GM12878 (cell line): ENCODE results near the gene GRIK2. TPM values are rescaled to one million over a fixed set of nuclear protein-coding genes. Genes with fewer than 3 reads are reported as not detected.

Experiments
- ATAC-seq: fragments of 200-7000 bp; cut with Tn5 transposase; 3 replicates; pipeline ENCODE4 v1.9.1; 2020; ENCODE audit warnings: mild to moderate bottlenecking, moderate library complexity
- BruUV-seq: library from RNA; stranded (reverse); fragments of 400-500 nt; replicated peaks from 2 replicates; lab custom pipeline; 2021; lab: Mats Ljungman, UMichigan
- CTCF ChIA-PET: fragments of 300-600 bp; sonication (Branson Sonifier 250); formaldehyde crosslinking; extraction: SDS; loops from one replicate; lab custom pipeline; 2021; ENCODE audit warnings: inconsistent platforms; lab: Yijun Ruan, JAX
- POLR2A ChIA-PET: fragments of 350-600 bp; formaldehyde crosslinking; extraction: SDS; loops from one replicate; lab custom pipeline; 2021; ENCODE audit warnings: inconsistent platforms; lab: Charles Lee
- RAD21 ChIA-PET: fragments of 300-600 bp; sonication (Branson Sonifier 250); formaldehyde crosslinking; loops from one replicate; lab custom pipeline; 2023; ENCODE audit warnings: antibody characterized with exemption; ENCODE audit not compliant: unreplicated experiment; lab: Charles Lee
- SMC1A ChIA-PET: fragments of 300-600 bp; sonication (Branson Sonifier 250); formaldehyde crosslinking; loops from one replicate; lab custom pipeline; 2023; ENCODE audit not compliant: unreplicated experiment, uncharacterized antibody; lab: Charles Lee
- DNase-seq: peaks from one replicate; pipeline ENCODE4 v3.0.0-alpha.2; 2011; ENCODE audit warnings: low read depth, low spot score
- FAIRE-seq: peaks from 3 replicates; lab custom pipeline; 2011; peaks lifted over from hg19 to GRCh38; lab: Jason Lieb, UNC
- H2AFZ ChIP-seq: 2 replicates; pipeline ENCODE4 v1.6.0; 2011; ENCODE audit warnings: low read depth, low read length, control low read depth; ENCODE audit not compliant: control insufficient read depth
- H3K27ac ChIP-seq: 2 replicates; pipeline ENCODE4 v1.5.1; 2011; ENCODE audit warnings: control low read depth; ENCODE audit not compliant: control insufficient read depth, insufficient read depth
- H3K27me3 ChIP-seq, 2 experiments: replicated peaks in 1 of 2; 2 replicates each; pipeline versions ENCODE4 v1.6.0 to v1.6.1; 2011; ENCODE audit warnings: low read length in 1 of 2; ENCODE audit not compliant: control insufficient read depth in 2 of 2, insufficient read depth in 2 of 2
- H3K36me3 ChIP-seq, 2 experiments: 2 replicates each; pipeline ENCODE4 v1.5.1; 2011; ENCODE audit warnings: low read length in 1 of 2; ENCODE audit not compliant: control insufficient read depth in 2 of 2, insufficient read depth in 2 of 2
- H3K4me1 ChIP-seq: 2 replicates; pipeline ENCODE4 v1.6.1; 2011; ENCODE audit warnings: mild to moderate bottlenecking, low read length, moderate library complexity, mixed read lengths; ENCODE audit not compliant: control insufficient read depth, insufficient read depth
- H3K4me2 ChIP-seq: 2 replicates; pipeline ENCODE4 v1.6.0; 2011; ENCODE audit warnings: control low read depth; ENCODE audit not compliant: control insufficient read depth, insufficient read depth
- H3K4me3 ChIP-seq: fragments of 200-600 bp; sonication (generic); 2 replicates; pipeline ENCODE4 v1.5.1; 2016
- H3K79me2 ChIP-seq: 2 replicates; pipeline ENCODE4 v1.6.0; 2011; ENCODE audit warnings: low read length; ENCODE audit not compliant: control insufficient read depth, insufficient read depth
- H3K9ac ChIP-seq: 2 replicates; pipeline ENCODE4 v1.8.0; 2011; ENCODE audit warnings: low read length, control low read depth, mixed read lengths; ENCODE audit not compliant: control insufficient read depth, insufficient read depth
- H3K9me3 ChIP-seq: replicated peaks from 3 replicates; pipeline ENCODE4 v1.5.1; 2011; ENCODE audit warnings: mild to moderate bottlenecking, low read length; ENCODE audit not compliant: control insufficient read depth, insufficient read depth
- H4K20me1 ChIP-seq: 2 replicates; pipeline ENCODE4 v1.6.0; 2011; ENCODE audit not compliant: control insufficient read depth, insufficient read depth
- ATF3 ChIP-seq: IDR thresholded peaks from 2 replicates; pipeline ENCODE4 v1.6.1; 2011; ENCODE audit warnings: low read depth, mild to moderate bottlenecking, low read length, moderate library complexity, borderline replicate concordance; ENCODE audit errors: extremely low read depth
- ATF7 ChIP-seq: fragments of 450-650 bp; IDR thresholded peaks from 2 replicates; pipeline ENCODE4 v1.6.1; 2016; ENCODE audit warnings: low read depth, mild to moderate bottlenecking
- E4F1 ChIP-seq: fragments of 450-650 bp; IDR thresholded peaks from 2 replicates; pipeline ENCODE4 v1.6.1; 2018; ENCODE audit warnings: borderline replicate concordance, mild to moderate bottlenecking; ENCODE audit not compliant: partially characterized antibody
- EGR1 ChIP-seq, 2 experiments: IDR thresholded peaks; 1 replicate in 1 of 2; 2 replicates in 1 of 2; pipeline ENCODE4 v1.6.1; 2011 to 2012; ENCODE audit warnings: low read depth in 2 of 2, low read length in 2 of 2, borderline replicate concordance in 1 of 2, mild to moderate bottlenecking in 1 of 2, moderate library complexity in 1 of 2
- FOS ChIP-seq: IDR thresholded peaks from 3 replicates; pipeline ENCODE4 v1.6.1; 2011; ENCODE audit warnings: borderline replicate concordance; ENCODE audit not compliant: insufficient read length; ENCODE audit errors: extremely low read depth
- FOXM1 ChIP-seq: IDR thresholded peaks from 2 replicates; pipeline ENCODE4 v1.6.1; 2012; ENCODE audit warnings: low read depth, mild to moderate bottlenecking, inconsistent platforms, low read length, moderate library complexity
- JUND ChIP-seq: IDR thresholded peaks from 2 replicates; pipeline ENCODE4 v1.6.1; 2012; ENCODE audit warnings: low read depth, mild to moderate bottlenecking, low read length, improper control_type of control experiment, moderate library complexity
- MLLT1 ChIP-seq: fragments of 450-650 bp; IDR thresholded peaks from 2 replicates; pipeline ENCODE4 v1.6.1; 2016; ENCODE audit warnings: mild to moderate bottlenecking
- NBN ChIP-seq: fragments of 450-650 bp; IDR thresholded peaks from 2 replicates; pipeline ENCODE4 v1.6.1; 2016
- NFIC ChIP-seq: IDR thresholded peaks from 2 replicates; pipeline ENCODE4 v1.6.1; 2012; ENCODE audit warnings: low read depth, mild to moderate bottlenecking, inconsistent platforms, low read length, moderate library complexity
- RBBP5 ChIP-seq: fragments of 200-600 bp; sonication (generic); conservative IDR thresholded peaks from 2 replicates; pipeline ENCODE4 v1.6.1; 2016
- SREBF1 ChIP-seq: IDR thresholded peaks from 2 replicates; pipeline ENCODE4 v1.6.1; 2012; ENCODE audit warnings: mild to moderate bottlenecking, low read length
- ZNF384 ChIP-seq: IDR thresholded peaks from 2 replicates; pipeline ENCODE4 v1.6.1; 2012; ENCODE audit warnings: low read depth, mild to moderate bottlenecking, low read length, improper control_type of control experiment, borderline replicate concordance
- ZNF687 ChIP-seq: fragments of 450-650 bp; IDR thresholded peaks from 2 replicates; pipeline ENCODE4 v1.6.1; 2017; ENCODE audit warnings: mild to moderate bottlenecking, moderate library complexity
- WGBS: methylation state at CpG from one replicate; pipeline ENCODE4 v1.1.6; 2016; ENCODE audit warnings: low lambda C conversion rate; ENCODE audit not compliant: insufficient replicate concordance, insufficient coverage; ENCODE audit errors: missing lambda C conversion rate; 5-methylcytosine and 5-hydroxymethylcytosine counted together
- in situ Hi-C: fragments of 300-500 bp; cut with MboI; formaldehyde crosslinking; loops from 9 replicates; pipeline ENCODE4 v1.14.3; 2018; ENCODE audit warnings: mixed read lengths
- intact Hi-C: fragments of 100-400 bp; cut with micrococcal nuclease; formaldehyde crosslinking; loops from one replicate; pipeline ENCODE4 v1.14.2; 2022; ENCODE audit not compliant: unreplicated experiment
- polyA plus RNA-seq, 11 experiments: library from polyadenylated mRNA; depleted of rRNA in 4 of 11; unstranded in 6 of 11; stranded (reverse) in 5 of 11; fragments of >200 nt; fragmentation: Nextera tagmentation in 4 of 11; fragmentation: Illumina TruSeq in 1 of 11; extraction: Ambion mirVana in 4 of 11; extraction: Trizol in 1 of 11; gene quantifications; 1 replicate in 1 of 11; 2 replicates in 10 of 11; pipeline versions ENCODE4 v1.2.1 to v1.2.3, GENCODE V29; 2011 to 2016; ENCODE audit warnings: inconsistent platforms in 2 of 11, missing spikeins in 2 of 11, low read depth in 1 of 11
- total RNA-seq, 4 experiments: library from RNA; depleted of rRNA in 3 of 4; stranded (reverse); fragments of >200 nt in 3 of 4; fragmentation: Illumina TruSeq in 1 of 4; extraction: Trizol in 1 of 4; gene quantifications; 2 replicates each; pipeline versions ENCODE4 v1.2.1 to v1.2.3, GENCODE V29; 2013 to 2021

GRIK2 gene
- total and polyA plus RNA-seq, 10 of the 15 experiments (the other 5 are each of a cell fraction or from before 2014, with no cell fraction given), result not detected

GRCh38 chr6:101400326-101401135 is 7.0 kb downstream of the GRIK2 start (continued):
- no peak for TF ChIP-seq E4F1
- TF ChIP-seq RBBP5, result no peak
- no peak for TF ChIP-seq ATF7
- no peak for TF ChIP-seq MLLT1

GRCh38 chr6:101401171-101401570 is 7.7 kb downstream of the GRIK2 start:
- Histone ChIP-seq H3K36me3 (no peaks in the 10 kb centered on the region), H3K9me3 (no peaks in the 10 kb centered on the region), H3K4me2 (no peak overlapping the region), H3K79me2 (no peaks in the 10 kb centered on the region), H3K9ac (no peak overlapping the region), H4K20me1 (no peaks in the 10 kb centered on the region), H3K27ac (no peak overlapping the region), H3K4me1 (no peaks in the 10 kb centered on the region), H2AFZ (no peak overlapping the region), H3K27me3 (peaks cover 12 to 17% of the 10 kb centered on the region in 2 experiments), H3K4me3 (no peak overlapping the region)
- DNase-seq (no peak), FAIRE-seq (no peak), ATAC-seq (no peak)
- RAD21 ChIA-PET, result no interaction called here
- in situ Hi-C loops, result no loop called here
- POLR2A ChIA-PET, result no interaction called here
- BruUV-seq, result no TSS peak
- intact Hi-C loops, result no loop called here
- CTCF ChIA-PET, result no interaction called here
- SMC1A ChIA-PET, result no interaction called here
- WGBS, result 24% methylated on average over 10 of the region's 10 CpGs
- no peak for TF ChIP-seq FOS
- no peak for TF ChIP-seq JUND
- TF ChIP-seq NBN, result no peak
- TF ChIP-seq ATF3, result no peak
- TF ChIP-seq ZNF384, result no peak
- no peak for TF ChIP-seq SREBF1
- no peak for TF ChIP-seq ZNF687
- no peak for TF ChIP-seq FOXM1
- no peak for TF ChIP-seq NFIC
- no peak for TF ChIP-seq EGR1 (IDR thresholded peaks at IDR 0.05; ENCODE audit: borderline replicate concordance in 1 of 2, low read depth in 2 of 2, low read length in 2 of 2)
